Measurements from ENCODE around the gene FBRSL1. TPM values are rescaled to one million over a fixed set of nuclear protein-coding genes. Genes with fewer than 3 reads are reported as not detected.

The FBRSL1 gene
- total RNA-seq, 1 experiment from 2014 or later, result 45.3 TPM

DNA sequence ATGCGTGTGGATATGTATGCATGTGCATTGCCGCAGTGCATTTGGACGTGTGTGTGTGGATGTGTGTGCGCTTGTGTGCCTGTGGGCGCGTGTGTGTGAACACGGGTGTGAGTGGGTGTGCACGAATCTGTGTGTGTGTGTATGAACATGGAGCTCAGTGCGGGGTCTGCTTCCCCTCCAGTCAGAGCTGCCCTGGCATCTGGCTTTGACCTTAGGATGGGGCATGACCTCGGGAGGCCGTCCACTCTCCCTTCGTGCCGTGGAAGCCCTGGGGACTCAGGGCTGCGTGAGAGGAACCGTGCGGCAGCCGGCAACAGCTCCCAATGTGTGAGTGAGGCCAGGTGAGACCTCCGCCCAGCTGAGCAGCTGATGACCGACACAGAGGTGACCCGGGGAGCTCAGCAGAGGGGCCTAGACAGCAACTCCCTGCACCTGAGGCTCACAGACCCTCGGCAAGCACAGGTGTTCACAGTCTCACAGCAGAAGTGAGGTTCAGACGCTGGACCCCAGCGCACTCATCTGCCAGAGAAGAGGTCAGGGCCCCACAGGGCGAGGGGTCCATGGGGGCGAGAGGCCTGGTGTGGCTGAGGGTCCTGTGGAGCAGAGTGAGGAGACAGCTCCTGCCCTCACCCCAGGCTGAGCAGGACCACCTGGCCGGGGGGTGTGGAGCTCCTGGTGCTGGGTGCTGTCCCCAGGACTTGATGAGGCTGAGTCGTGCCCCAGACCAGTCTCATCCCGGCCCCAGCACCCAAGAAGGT is 33.6 kb upstream of the FBRSL1 start:
- Histone ChIP-seq H3K9me3 (ENCODE audit: low read length) (no peaks in the 10 kb centered on the region), H2AFZ (ENCODE audit: low read length) (no peak overlapping the region), H3K9me2 (replicated peaks; ENCODE audit: low read length) (no peaks in the 10 kb centered on the region), H3K4me3 (ENCODE audit: low read length) (no peak overlapping the region), H3K27ac (ENCODE audit: low read length) (no peak overlapping the region), H3K9ac (ENCODE audit: low read length) (no peak overlapping the region), H3F3A (ENCODE audit: low read length, unreplicated experiment) (no peaks in the 10 kb centered on the region), H3K27me3 (ENCODE audit: low read length) (no peaks in the 10 kb centered on the region), H4K20me1 (ENCODE audit: low read length) (no peaks in the 10 kb centered on the region), H3K36me3 (ENCODE audit: low read depth, low read length) (no peaks in the 10 kb centered on the region), H3K4me1 (ENCODE audit: insufficient read depth, low read length) (peaks cover 10% of the 10 kb centered on the region), H3K79me2 (ENCODE audit: low read length) (no peaks in the 10 kb centered on the region), H3K4me2 (ENCODE audit: low read length) (no peak overlapping the region)
- intact Hi-C loops (cut with micrococcal nuclease), result no loop called here
- ATAC-seq (no peak), DNase-seq (no peak)
- TF ChIP-seq, protein P1, sequence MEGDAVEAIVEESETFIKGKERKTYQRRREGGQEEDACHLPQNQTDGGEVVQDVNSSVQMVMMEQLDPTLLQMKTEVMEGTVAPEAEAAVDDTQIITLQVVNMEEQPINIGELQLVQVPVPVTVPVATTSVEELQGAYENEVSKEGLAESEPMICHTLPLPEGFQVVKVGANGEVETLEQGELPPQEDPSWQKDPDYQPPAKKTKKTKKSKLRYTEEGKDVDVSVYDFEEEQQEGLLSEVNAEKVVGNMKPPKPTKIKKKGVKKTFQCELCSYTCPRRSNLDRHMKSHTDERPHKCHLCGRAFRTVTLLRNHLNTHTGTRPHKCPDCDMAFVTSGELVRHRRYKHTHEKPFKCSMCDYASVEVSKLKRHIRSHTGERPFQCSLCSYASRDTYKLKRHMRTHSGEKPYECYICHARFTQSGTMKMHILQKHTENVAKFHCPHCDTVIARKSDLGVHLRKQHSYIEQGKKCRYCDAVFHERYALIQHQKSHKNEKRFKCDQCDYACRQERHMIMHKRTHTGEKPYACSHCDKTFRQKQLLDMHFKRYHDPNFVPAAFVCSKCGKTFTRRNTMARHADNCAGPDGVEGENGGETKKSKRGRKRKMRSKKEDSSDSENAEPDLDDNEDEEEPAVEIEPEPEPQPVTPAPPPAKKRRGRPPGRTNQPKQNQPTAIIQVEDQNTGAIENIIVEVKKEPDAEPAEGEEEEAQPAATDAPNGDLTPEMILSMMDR (conservative IDR thresholded peaks at IDR 0.05; ENCODE audit: low read depth, low read length), result no peak
- TF ChIP-seq EZH2phosphoT487 (IDR thresholded peaks at IDR 0.05; ENCODE audit: borderline replicate concordance, low read length) (no peak), EZH2 (IDR thresholded peaks at IDR 0.05; ENCODE audit: low read length, unreplicated experiment) (no peak)
- POLR2A ChIA-PET (ENCODE audit: unreplicated experiment), result no interaction called here
- no TSS peak for BruUV-seq (replicated peaks)
- CTCF ChIA-PET, result no interaction called here

DNA sequence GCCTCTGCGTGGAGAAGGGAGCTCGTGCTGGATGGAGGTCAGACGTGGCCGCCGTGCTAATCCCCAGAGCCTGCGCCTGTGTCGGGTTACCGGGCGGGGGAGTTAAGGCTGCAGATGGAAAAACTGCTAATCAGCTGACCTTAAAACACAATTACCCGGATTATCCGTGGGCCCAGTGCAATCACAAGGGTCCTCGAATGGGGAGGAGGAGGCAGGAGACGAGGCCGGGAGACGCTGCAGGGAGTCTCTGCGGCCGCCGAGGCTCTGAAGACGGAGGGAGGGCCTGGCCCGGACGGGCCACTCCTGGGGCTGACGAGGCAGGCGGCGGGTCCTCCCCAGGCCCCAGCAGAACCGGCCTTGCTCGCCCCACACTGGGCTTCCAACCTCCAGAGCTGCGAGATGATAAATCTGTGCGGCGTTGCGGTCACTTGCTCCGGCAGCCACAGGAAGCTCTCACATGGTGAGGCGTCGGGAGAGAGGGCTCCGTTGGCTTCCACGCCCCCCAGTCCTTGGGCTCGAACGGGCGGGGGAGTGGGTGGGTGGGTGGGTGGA is 32.9 kb upstream of the FBRSL1 start:
- Histone ChIP-seq H3K9me3 (ENCODE audit: low read length) (no peaks in the 10 kb centered on the region), H2AFZ (ENCODE audit: low read length) (no peak overlapping the region), H4K20me1 (ENCODE audit: low read length) (no peaks in the 10 kb centered on the region), H3K9ac (ENCODE audit: low read length) (no peak overlapping the region), H3F3A (ENCODE audit: low read length, unreplicated experiment) (no peaks in the 10 kb centered on the region), H3K36me3 (ENCODE audit: low read depth, low read length) (no peaks in the 10 kb centered on the region), H3K27me3 (ENCODE audit: low read length) (no peaks in the 10 kb centered on the region), H3K79me2 (ENCODE audit: low read length) (no peaks in the 10 kb centered on the region), H3K4me3 (ENCODE audit: low read length) (no peak overlapping the region), H3K9me2 (replicated peaks; ENCODE audit: low read length) (no peaks in the 10 kb centered on the region), H3K27ac (ENCODE audit: low read length) (no peak overlapping the region), H3K4me1 (ENCODE audit: insufficient read depth, low read length) (peaks cover 10% of the 10 kb centered on the region), H3K4me2 (ENCODE audit: low read length) (no peak overlapping the region)
- ATAC-seq (no peak), DNase-seq (no peak)
- intact Hi-C loops (cut with micrococcal nuclease), result no loop called here
- TF ChIP-seq, protein P1 (conservative IDR thresholded peaks at IDR 0.05; ENCODE audit: low read depth, low read length), result no peak
- TF ChIP-seq EZH2 (IDR thresholded peaks at IDR 0.05; ENCODE audit: low read length, unreplicated experiment) (no peak), EZH2phosphoT487 (IDR thresholded peaks at IDR 0.05; ENCODE audit: borderline replicate concordance, low read length) (no peak)
- CTCF ChIA-PET, result no interaction called here
- BruUV-seq (replicated peaks), result no TSS peak
- POLR2A ChIA-PET (ENCODE audit: unreplicated experiment), result no interaction called here

DNA sequence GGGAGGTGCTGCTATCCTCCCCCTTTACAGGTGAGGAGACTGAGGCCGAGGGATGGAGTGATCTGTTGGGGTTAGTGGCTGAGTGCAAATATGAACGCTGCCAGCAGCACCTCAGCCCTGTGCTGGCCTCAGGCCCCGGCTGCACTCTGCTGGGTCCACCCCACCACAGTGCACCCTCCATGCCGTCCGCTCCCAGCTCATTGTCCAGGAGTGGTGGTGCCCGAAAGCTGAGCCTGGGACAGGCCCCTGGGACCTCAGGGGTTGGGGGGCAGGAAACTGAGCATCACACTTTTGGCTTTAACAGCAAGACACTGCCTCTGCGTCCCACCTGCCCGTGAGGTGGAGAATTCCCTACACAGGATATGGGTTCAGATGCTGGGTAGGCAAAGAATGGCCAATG is 31.5 kb upstream of the FBRSL1 start:
- Histone ChIP-seq H3K27me3 (ENCODE audit: low read length) (no peaks in the 10 kb centered on the region), H3K79me2 (ENCODE audit: low read length) (no peaks in the 10 kb centered on the region), H3K4me3 (ENCODE audit: low read length) (no peak overlapping the region), H3K9ac (ENCODE audit: low read length) (no peak overlapping the region), H4K20me1 (ENCODE audit: low read length) (no peaks in the 10 kb centered on the region), H3K4me1 (ENCODE audit: insufficient read depth, low read length) (peaks cover 7% of the 10 kb centered on the region), H3K9me2 (replicated peaks; ENCODE audit: low read length) (no peaks in the 10 kb centered on the region), H3K4me2 (ENCODE audit: low read length) (no peak overlapping the region), H3K9me3 (ENCODE audit: low read length) (no peaks in the 10 kb centered on the region), H3F3A (ENCODE audit: low read length, unreplicated experiment) (no peaks in the 10 kb centered on the region), H3K36me3 (ENCODE audit: low read depth, low read length) (no peaks in the 10 kb centered on the region), H2AFZ (ENCODE audit: low read length) (no peak overlapping the region), H3K27ac (ENCODE audit: low read length) (no peak overlapping the region)
- no TSS peak for BruUV-seq (replicated peaks)
- CTCF ChIA-PET, result no interaction called here
- ATAC-seq, result no peak
- DNase-seq, result no peak
- intact Hi-C loops (cut with micrococcal nuclease), result no loop called here
- POLR2A ChIA-PET (ENCODE audit: unreplicated experiment), result no interaction called here
- TF ChIP-seq EZH2 (IDR thresholded peaks at IDR 0.05; ENCODE audit: low read length, unreplicated experiment) (no peak), EZH2phosphoT487 (IDR thresholded peaks at IDR 0.05; ENCODE audit: borderline replicate concordance, low read length) (no peak)
- TF ChIP-seq, protein P1 (conservative IDR thresholded peaks at IDR 0.05; ENCODE audit: low read depth, low read length), result no peak

Data from PC-3 (cell line).